ENCODE results near the gene EME1.

Gene EME1

DNA sequence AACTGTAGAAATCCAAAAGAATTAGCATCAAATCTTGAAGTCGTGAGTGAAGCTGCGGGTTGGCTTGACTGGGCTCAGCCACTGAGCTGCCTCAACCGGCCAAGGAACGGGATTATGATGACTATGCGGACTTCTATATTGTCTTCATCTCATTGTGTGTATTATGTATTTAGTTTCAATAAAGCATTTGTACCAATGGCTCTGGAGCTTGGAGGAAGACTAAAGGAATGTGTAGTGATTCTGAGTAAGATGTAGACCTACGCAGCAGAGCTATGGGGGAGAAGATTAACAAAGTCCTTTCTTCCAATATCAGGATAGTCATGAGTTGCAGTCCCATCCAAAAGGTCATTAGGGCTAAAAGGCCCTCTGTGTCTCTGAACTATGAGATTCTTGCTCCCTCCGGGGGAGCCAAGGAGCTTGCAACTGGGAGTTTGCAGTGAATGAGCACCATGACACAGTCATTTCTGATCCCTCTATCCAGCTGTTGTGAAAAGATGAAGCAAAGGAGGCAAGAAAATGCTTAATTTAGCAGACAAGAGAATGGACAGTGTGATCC is 8.3 kb downstream of the EME1 start:
- Histone ChIP-seq H3K4me3 (ENCODE audit: low read depth, low read length) (no peak overlapping the region), H3K36me3 (ENCODE audit: control insufficient read depth, insufficient read depth, low read length) (peaks cover 82% of the 10 kb centered on the region), H3K4me1 (ENCODE audit: control insufficient read depth, insufficient read depth, low read length) (no peaks in the 10 kb centered on the region), H3K9me3 (ENCODE audit: control insufficient read depth, insufficient read depth, low read length) (no peaks in the 10 kb centered on the region), H3K27me3 (ENCODE audit: control insufficient read depth, insufficient read depth, low read length) (no peaks in the 10 kb centered on the region), H3K9ac (ENCODE audit: low read depth, low read length) (no peak overlapping the region), H3K27ac (ENCODE audit: low read depth, low read length) (no peak overlapping the region)

DNA sequence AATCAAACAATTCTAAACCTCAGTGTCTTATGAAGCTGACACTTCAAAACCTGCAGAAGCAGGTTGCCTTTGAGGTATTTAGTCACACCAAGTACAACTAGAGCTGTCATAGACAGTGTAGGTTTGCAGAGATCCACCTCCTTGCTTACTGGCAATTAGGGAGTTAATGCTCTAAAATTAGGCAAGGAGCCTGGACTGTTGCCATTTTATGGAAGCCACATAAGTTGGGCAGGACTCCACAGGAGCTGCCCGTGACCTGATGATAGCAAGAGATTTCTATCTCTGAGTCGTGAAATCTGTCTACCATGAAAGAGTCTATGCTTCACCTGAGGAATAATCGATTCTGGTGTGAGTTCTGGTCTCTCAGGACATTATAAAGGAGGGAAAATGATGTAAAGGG is 8.9 kb downstream of the EME1 start:
- no peaks in the 10 kb centered on the region for H3K27me3 ChIP-seq (ENCODE audit: control insufficient read depth, insufficient read depth, low read length)
- no peaks in the 10 kb centered on the region for H3K4me1 ChIP-seq (ENCODE audit: control insufficient read depth, insufficient read depth, low read length)
- H3K4me3 ChIP-seq (ENCODE audit: low read depth, low read length) = no peak overlapping the region
- no peak overlapping the region for H3K9ac ChIP-seq (ENCODE audit: low read depth, low read length)
- H3K9me3 ChIP-seq (ENCODE audit: control insufficient read depth, insufficient read depth, low read length) = no peaks in the 10 kb centered on the region
- no peak overlapping the region for H3K27ac ChIP-seq (ENCODE audit: low read depth, low read length)
- peaks cover 85% of the 10 kb centered on the region for H3K36me3 ChIP-seq (ENCODE audit: control insufficient read depth, insufficient read depth, low read length)

DNA sequence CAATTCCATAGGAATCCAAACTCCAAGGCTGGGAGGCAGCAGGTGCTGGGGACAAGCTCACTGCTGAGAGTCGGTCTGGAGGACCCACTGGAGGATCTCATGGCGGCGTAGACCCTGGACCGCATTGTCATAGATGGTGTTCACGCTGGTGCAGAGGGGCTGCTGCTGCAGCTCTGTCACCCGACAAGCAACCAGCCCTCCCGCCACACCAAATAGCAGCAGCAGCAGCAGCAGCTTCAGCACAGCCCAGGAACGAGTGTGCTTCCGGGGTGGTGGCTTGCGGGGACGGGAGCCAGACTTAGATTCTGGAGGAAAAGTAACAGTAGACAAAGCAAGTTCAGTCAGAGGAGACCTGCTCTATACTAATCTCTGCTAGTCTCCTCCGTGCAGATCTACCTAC is 9.9 kb downstream of the EME1 start:
- Histone ChIP-seq H3K27me3 (ENCODE audit: control insufficient read depth, insufficient read depth, low read length) (no peaks in the 10 kb centered on the region), H3K4me3 (ENCODE audit: low read depth, low read length) (no peak overlapping the region), H3K9me3 (ENCODE audit: control insufficient read depth, insufficient read depth, low read length) (no peaks in the 10 kb centered on the region), H3K27ac (ENCODE audit: low read depth, low read length) (no peak overlapping the region), H3K9ac (ENCODE audit: low read depth, low read length) (no peak overlapping the region), H3K36me3 (ENCODE audit: control insufficient read depth, insufficient read depth, low read length) (peaks cover 95% of the 10 kb centered on the region), H3K4me1 (ENCODE audit: control insufficient read depth, insufficient read depth, low read length) (no peaks in the 10 kb centered on the region)

DNA sequence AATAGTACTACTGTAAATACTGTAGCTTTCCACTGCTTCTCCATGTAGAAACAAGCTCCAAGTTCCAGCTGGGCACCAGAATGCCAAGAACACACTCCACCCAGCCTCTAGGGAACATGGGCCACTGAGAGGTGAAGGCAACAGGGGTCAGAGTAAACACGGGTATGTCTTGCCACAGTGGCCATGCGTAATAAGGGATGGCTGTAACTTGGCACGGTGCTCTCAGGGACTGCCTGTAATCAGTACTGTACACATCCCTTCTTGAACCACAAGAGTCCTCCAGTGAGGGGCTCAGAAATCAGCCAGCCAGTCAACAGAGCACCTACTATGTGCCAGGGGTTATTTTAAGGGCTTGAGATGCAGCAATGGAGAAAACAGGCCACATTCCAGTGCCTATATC is 13.5 kb downstream of the EME1 start:
- no peak overlapping the region for H3K27ac ChIP-seq (ENCODE audit: low read depth, low read length)

DNA sequence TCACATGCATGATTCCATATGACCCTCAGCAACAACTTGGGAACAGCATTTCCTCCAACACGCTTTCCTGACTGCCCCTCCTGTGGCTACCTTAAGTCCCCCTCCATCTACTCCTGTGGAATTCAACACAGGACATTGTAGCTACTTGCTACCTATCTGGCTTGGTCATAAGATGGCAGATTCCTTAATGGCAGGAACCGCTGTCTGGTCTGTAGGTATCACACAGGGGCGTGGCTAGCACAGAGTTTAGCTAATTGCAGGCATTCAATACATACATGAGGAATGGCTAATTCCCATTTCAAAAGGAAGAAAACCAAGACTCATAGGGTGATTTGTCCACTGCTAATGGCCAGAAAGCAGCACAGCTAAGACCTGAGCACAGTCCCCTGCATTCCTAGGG is 15.7 kb downstream of the EME1 start:
- Histone ChIP-seq H3K9me3 (ENCODE audit: control insufficient read depth, insufficient read depth, low read length) (no peaks in the 10 kb centered on the region), H3K9ac (ENCODE audit: low read depth, low read length) (no peak overlapping the region), H3K4me3 (ENCODE audit: low read depth, low read length) (no peak overlapping the region), H3K4me1 (ENCODE audit: control insufficient read depth, insufficient read depth, low read length) (no peaks in the 10 kb centered on the region), H3K27ac (ENCODE audit: low read depth, low read length) (no peak overlapping the region), H3K36me3 (ENCODE audit: control insufficient read depth, insufficient read depth, low read length) (peaks cover 98% of the 10 kb centered on the region), H3K27me3 (ENCODE audit: control insufficient read depth, insufficient read depth, low read length) (no peaks in the 10 kb centered on the region)

More for the DNA sequence above, 13.5 kb downstream of the EME1 start:
- Histone ChIP-seq H3K4me3 (ENCODE audit: low read depth, low read length) (no peak overlapping the region), H3K4me1 (ENCODE audit: control insufficient read depth, insufficient read depth, low read length) (no peaks in the 10 kb centered on the region), H3K9me3 (ENCODE audit: control insufficient read depth, insufficient read depth, low read length) (no peaks in the 10 kb centered on the region), H3K9ac (ENCODE audit: low read depth, low read length) (no peak overlapping the region), H3K27me3 (ENCODE audit: control insufficient read depth, insufficient read depth, low read length) (no peaks in the 10 kb centered on the region), H3K36me3 (ENCODE audit: control insufficient read depth, insufficient read depth, low read length) (peaks cover 98% of the 10 kb centered on the region)

GRCh38 chr17:50389534-50389933 is 16.5 kb downstream of the EME1 start:
- no peaks in the 10 kb centered on the region for H3K27me3 ChIP-seq (ENCODE audit: control insufficient read depth, insufficient read depth, low read length)
- no peak overlapping the region for H3K9ac ChIP-seq (ENCODE audit: low read depth, low read length)
- H3K4me1 ChIP-seq (ENCODE audit: control insufficient read depth, insufficient read depth, low read length) = no peaks in the 10 kb centered on the region
- H3K9me3 ChIP-seq (ENCODE audit: control insufficient read depth, insufficient read depth, low read length) = no peaks in the 10 kb centered on the region
- H3K36me3 ChIP-seq (ENCODE audit: control insufficient read depth, insufficient read depth, low read length) = peaks cover 98% of the 10 kb centered on the region
- H3K4me3 ChIP-seq (ENCODE audit: low read depth, low read length) = no peak overlapping the region
- H3K27ac ChIP-seq (ENCODE audit: low read depth, low read length) = no peak overlapping the region

- no peaks in the 10 kb centered on the region for H3K4me1 ChIP-seq (ENCODE audit: control insufficient read depth, insufficient read depth, low read length)
- no peak overlapping the region for H3K4me3 ChIP-seq (ENCODE audit: low read depth, low read length)
- no peaks in the 10 kb centered on the region for H3K9me3 ChIP-seq (ENCODE audit: control insufficient read depth, insufficient read depth, low read length)
- H3K36me3 ChIP-seq (ENCODE audit: control insufficient read depth, insufficient read depth, low read length) = peaks cover 75% of the 10 kb centered on the region
- no peaks in the 10 kb centered on the region for H3K27me3 ChIP-seq (ENCODE audit: control insufficient read depth, insufficient read depth, low read length)
- H3K9ac ChIP-seq (ENCODE audit: low read depth, low read length) = no peak overlapping the region
- no peak overlapping the region for H3K27ac ChIP-seq (ENCODE audit: low read depth, low read length)
Measured at GRCh38 chr17:50392621-50393020, 19.6 kb downstream of the EME1 start.

GRCh38 chr17:50393700-50394099 is 20.7 kb downstream of the EME1 start:
- Histone ChIP-seq H3K4me3 (ENCODE audit: low read depth, low read length) (no peak overlapping the region), H3K27me3 (ENCODE audit: control insufficient read depth, insufficient read depth, low read length) (0 out of 2 replicates have a peak, but pooled peaks cover 2% of the 10 kb centered on the region), H3K9ac (ENCODE audit: low read depth, low read length) (no peak overlapping the region), H3K4me1 (ENCODE audit: control insufficient read depth, insufficient read depth, low read length) (no peaks in the 10 kb centered on the region), H3K27ac (ENCODE audit: low read depth, low read length) (no peak overlapping the region), H3K36me3 (ENCODE audit: control insufficient read depth, insufficient read depth, low read length) (peaks cover 64% of the 10 kb centered on the region), H3K9me3 (ENCODE audit: control insufficient read depth, insufficient read depth, low read length) (no peaks in the 10 kb centered on the region)

DNA sequence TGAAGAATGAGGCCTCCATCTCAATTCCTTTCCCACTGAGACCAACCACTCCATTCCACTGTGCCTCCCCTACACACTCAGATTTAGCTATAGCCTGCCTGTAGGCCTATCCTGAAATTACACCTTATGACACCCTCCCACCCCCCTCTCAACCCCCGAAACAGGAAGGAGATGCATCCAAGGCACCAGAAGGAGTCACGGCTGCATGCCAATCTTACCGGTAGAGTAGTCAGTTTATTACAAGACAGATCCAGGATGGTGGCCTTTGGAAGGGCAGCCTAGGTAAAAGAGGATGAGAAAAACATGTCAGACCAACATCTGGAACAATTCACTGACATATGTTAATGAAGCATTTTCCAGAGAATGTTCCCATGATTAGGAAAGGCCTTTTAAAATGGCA is 21.7 kb downstream of the EME1 start:
- H3K4me3 ChIP-seq (ENCODE audit: low read depth, low read length) = no peak overlapping the region
- no peak overlapping the region for H3K27ac ChIP-seq (ENCODE audit: low read depth, low read length)
- no peaks in the 10 kb centered on the region for H3K9me3 ChIP-seq (ENCODE audit: control insufficient read depth, insufficient read depth, low read length)
- H3K36me3 ChIP-seq (ENCODE audit: control insufficient read depth, insufficient read depth, low read length) = peaks cover 54% of the 10 kb centered on the region
- 0 out of 2 replicates have a peak, but pooled peaks cover 2% of the 10 kb centered on the region for H3K27me3 ChIP-seq (ENCODE audit: control insufficient read depth, insufficient read depth, low read length)
- H3K9ac ChIP-seq (ENCODE audit: low read depth, low read length) = no peak overlapping the region
- H3K4me1 ChIP-seq (ENCODE audit: control insufficient read depth, insufficient read depth, low read length) = no peaks in the 10 kb centered on the region

DNA sequence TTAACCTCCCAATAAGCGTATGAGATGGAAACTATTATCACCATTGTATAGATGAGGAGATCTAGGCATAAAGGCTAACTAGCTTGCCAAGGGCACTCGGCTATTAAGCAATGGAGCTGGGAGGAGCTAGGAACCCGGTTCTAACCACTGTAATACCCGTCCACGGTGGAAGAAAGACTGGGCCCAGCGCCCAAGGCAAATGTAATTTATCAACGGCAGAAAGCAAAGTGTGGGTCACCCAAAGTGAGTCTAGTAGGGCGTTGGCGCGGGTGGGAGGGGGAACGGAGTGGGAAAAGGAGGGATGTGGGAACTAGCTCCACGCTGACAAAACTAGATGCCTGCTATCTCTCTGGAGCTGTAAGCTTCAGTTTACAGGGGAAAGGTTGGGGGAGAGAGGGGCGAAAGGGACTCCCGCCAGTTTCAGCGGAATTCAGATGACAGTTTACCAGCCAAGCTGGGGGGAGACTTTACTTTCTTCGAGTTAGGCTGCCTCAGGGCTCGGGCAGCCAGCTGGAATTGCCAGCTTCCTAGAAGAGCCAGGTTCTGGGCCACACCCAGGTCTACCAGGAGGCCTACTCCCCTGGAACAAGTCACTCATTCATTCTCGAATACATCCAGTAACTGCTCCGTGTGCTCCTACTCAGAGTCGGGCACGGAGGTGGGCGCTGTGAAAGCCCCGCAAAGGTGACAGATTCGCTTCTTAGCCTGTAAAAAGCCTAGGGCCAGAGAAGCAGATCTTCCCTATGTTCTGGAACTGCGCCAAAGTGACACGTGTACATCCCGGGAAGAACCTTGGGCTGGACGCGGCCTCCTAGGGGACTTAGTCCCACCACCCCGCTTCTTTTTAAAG is 23.5 kb downstream of the EME1 start:
- H3K27ac ChIP-seq (ENCODE audit: low read depth, low read length) = peak overlapping the region; percentile 6
- no peaks in the 10 kb centered on the region for H3K4me1 ChIP-seq (ENCODE audit: control insufficient read depth, insufficient read depth, low read length)
- no peaks in the 10 kb centered on the region for H3K9me3 ChIP-seq (ENCODE audit: control insufficient read depth, insufficient read depth, low read length)
- peak overlapping the region; percentile 78 for H3K4me3 ChIP-seq (ENCODE audit: low read depth, low read length)
- peaks cover 38% of the 10 kb centered on the region for H3K36me3 ChIP-seq (ENCODE audit: control insufficient read depth, insufficient read depth, low read length)
- H3K9ac ChIP-seq (ENCODE audit: low read depth, low read length) = peak overlapping the region; percentile 61
- H3K27me3 ChIP-seq (ENCODE audit: control insufficient read depth, insufficient read depth, low read length) = 0 out of 2 replicates have a peak, but pooled peaks cover 2% of the 10 kb centered on the region

GRCh38 chr17:50397111-50397918 is 24.3 kb downstream of the EME1 start, which contains the start of gene LRRC59:
LRRC59 (minus strand) TSS chr17:50397523; CDS start chr17:50397317, 206 bp downstream.
- Histone ChIP-seq H3K27ac (ENCODE audit: low read depth, low read length) (peak within 1 kb of the TSS; percentile 6), H3K9me3 (ENCODE audit: control insufficient read depth, insufficient read depth, low read length) (no peaks in the 10 kb centered on the region), H3K4me1 (ENCODE audit: control insufficient read depth, insufficient read depth, low read length) (no peaks in the 10 kb centered on the region), H3K4me3 (ENCODE audit: low read depth, low read length) (peak within 1 kb of the TSS; percentile 78), H3K36me3 (ENCODE audit: control insufficient read depth, insufficient read depth, low read length) (peaks cover 29% of the 10 kb centered on the region), H3K9ac (ENCODE audit: low read depth, low read length) (peak within 1 kb of the TSS; percentile 61), H3K27me3 (ENCODE audit: control insufficient read depth, insufficient read depth, low read length) (0 out of 2 replicates have a peak, but pooled peaks cover 2% of the 10 kb centered on the region)
